Smooth muscle cell (in vitro differentiated cells): ENCODE measurements around the gene RAB4A. TPM values are rescaled to one million over a fixed set of nuclear protein-coding genes. Genes with fewer than 3 reads are reported as not detected.
A peak's percentile ranks its signal among the peaks of the same experiment; 100 is the strongest.

Experiments used
- DNase-seq: peaks from one replicate; lab custom pipeline; 2025; ENCODE audit not compliant: unreplicated experiment; lab: John Stamatoyannopoulos, UW
- H2AFZ ChIP-seq: fragments of 200-600 bp; sonication (generic); 2 replicates; pipeline ENCODE4 v1.6.0; 2016; ENCODE audit warnings: antibody characterized with exemption, low read depth, mild to moderate bottlenecking
- H3F3A ChIP-seq: fragments of 200-600 bp; sonication (generic); 2 replicates; pipeline ENCODE4 v1.6.0; 2017; ENCODE audit warnings: antibody characterized with exemption, low read depth
- H3K27ac ChIP-seq: fragments of 200-600 bp; sonication (generic); 2 replicates; pipeline ENCODE4 v1.5.1; 2016; ENCODE audit warnings: low read depth, mild to moderate bottlenecking
- H3K27me3 ChIP-seq: fragments of 200-600 bp; sonication (generic); 2 replicates; pipeline ENCODE4 v1.6.1; 2016; ENCODE audit warnings: low read depth, mild to moderate bottlenecking
- H3K36me3 ChIP-seq: fragments of 200-600 bp; sonication (generic); 2 replicates; pipeline ENCODE4 v1.5.1; 2016; ENCODE audit warnings: low read depth
- H3K4me1 ChIP-seq: fragments of 200-600 bp; sonication (generic); 2 replicates; pipeline ENCODE4 v1.5.1; 2016; ENCODE audit warnings: low read depth
- H3K4me2 ChIP-seq: fragments of 200-600 bp; sonication (generic); 2 replicates; pipeline ENCODE4 v1.6.0; 2016; ENCODE audit warnings: mild to moderate bottlenecking
- H3K4me3 ChIP-seq: fragments of 200-600 bp; sonication (generic); 2 replicates; pipeline ENCODE4 v1.5.1; 2016; ENCODE audit warnings: mild to moderate bottlenecking
- H3K79me2 ChIP-seq: fragments of 200-600 bp; sonication (generic); 2 replicates; pipeline ENCODE4 v1.6.0; 2016; ENCODE audit warnings: low read depth, mild to moderate bottlenecking
- H3K9ac ChIP-seq: fragments of 200-600 bp; sonication (generic); 2 replicates; pipeline ENCODE4 v1.6.0; 2016; ENCODE audit warnings: low read depth
- H3K9me3 ChIP-seq: fragments of 200-600 bp; sonication (generic); replicated peaks from 2 replicates; pipeline ENCODE4 v1.5.1; 2016; ENCODE audit warnings: low read depth
- H4K20me1 ChIP-seq: fragments of 200-600 bp; sonication (generic); 2 replicates; pipeline ENCODE4 v1.6.0; 2016; ENCODE audit warnings: low read depth
- WGBS: methylation state at CpG from one replicate; pipeline ENCODE4 v1.1.7; 2016; ENCODE audit warnings: low lambda C conversion rate; 5-methylcytosine and 5-hydroxymethylcytosine counted together
- polyA plus RNA-seq: library from polyadenylated mRNA; unstranded; fragments of >200 nt; fragmentation: Nextera tagmentation; extraction: Ambion mirVana; gene quantifications from 2 replicates; pipeline ENCODE4 v1.2.1, GENCODE V29; 2016
- total RNA-seq: library from RNA; depleted of rRNA; stranded (reverse); fragments of >200 nt; gene quantifications from 2 replicates; pipeline ENCODE4 v1.2.3, GENCODE V29; 2014
- TF ChIP-seq, protein P1 (sequence below): fragments of 200-600 bp; sonication (generic); IDR thresholded peaks from 2 replicates; pipeline ENCODE4 v1.5.1; 2017; ENCODE audit warnings: borderline replicate concordance, mild to moderate bottlenecking, antibody characterized with exemption; ENCODE audit not compliant: insufficient read depth, poor library complexity, severe bottlenecking

The RAB4A gene
- total and polyA plus RNA-seq, 2 experiments from 2014 or later, result 43.9 to 52.7 TPM

DNA sequence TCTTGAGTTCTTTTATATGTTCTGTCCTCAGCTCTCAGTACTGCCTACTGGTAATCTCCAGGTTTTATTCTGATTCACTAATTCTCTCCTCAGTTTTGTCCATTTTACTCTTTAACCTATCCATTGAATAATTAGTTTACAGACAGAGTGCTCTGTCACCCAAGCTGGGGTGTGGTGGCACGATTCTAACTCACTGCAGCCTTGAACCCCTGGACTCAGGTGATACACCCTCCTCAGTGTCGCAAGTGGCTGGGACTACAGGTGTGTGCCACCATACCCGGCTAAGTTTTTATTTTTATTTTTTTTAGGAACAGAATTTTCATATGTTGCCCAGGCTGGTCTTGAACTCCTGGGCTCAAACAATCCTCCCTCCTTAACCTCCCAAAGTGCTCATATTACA lies 14.0 kb downstream of the RAB4A start:
- Histone ChIP-seq H3K4me1 (peaks cover 12% of the 10 kb centered on the region), H2AFZ (no peak overlapping the region), H3K9me3 (no peaks in the 10 kb centered on the region), H4K20me1 (peaks cover 78% of the 10 kb centered on the region), H3K36me3 (no peaks in the 10 kb centered on the region), H3K27ac (peak overlapping the region; percentile 49), H3K4me3 (no peak overlapping the region), H3F3A (peaks cover 4% of the 10 kb centered on the region), H3K79me2 (peaks cover 52% of the 10 kb centered on the region), H3K27me3 (no peaks in the 10 kb centered on the region), H3K9ac (no peak overlapping the region), H3K4me2 (no peak overlapping the region)
- TF ChIP-seq, protein P1, sequence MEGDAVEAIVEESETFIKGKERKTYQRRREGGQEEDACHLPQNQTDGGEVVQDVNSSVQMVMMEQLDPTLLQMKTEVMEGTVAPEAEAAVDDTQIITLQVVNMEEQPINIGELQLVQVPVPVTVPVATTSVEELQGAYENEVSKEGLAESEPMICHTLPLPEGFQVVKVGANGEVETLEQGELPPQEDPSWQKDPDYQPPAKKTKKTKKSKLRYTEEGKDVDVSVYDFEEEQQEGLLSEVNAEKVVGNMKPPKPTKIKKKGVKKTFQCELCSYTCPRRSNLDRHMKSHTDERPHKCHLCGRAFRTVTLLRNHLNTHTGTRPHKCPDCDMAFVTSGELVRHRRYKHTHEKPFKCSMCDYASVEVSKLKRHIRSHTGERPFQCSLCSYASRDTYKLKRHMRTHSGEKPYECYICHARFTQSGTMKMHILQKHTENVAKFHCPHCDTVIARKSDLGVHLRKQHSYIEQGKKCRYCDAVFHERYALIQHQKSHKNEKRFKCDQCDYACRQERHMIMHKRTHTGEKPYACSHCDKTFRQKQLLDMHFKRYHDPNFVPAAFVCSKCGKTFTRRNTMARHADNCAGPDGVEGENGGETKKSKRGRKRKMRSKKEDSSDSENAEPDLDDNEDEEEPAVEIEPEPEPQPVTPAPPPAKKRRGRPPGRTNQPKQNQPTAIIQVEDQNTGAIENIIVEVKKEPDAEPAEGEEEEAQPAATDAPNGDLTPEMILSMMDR, result no peak
- no peak for DNase-seq
- WGBS, result 95% methylated on average over 3 of the region's 3 CpGs

DNA sequence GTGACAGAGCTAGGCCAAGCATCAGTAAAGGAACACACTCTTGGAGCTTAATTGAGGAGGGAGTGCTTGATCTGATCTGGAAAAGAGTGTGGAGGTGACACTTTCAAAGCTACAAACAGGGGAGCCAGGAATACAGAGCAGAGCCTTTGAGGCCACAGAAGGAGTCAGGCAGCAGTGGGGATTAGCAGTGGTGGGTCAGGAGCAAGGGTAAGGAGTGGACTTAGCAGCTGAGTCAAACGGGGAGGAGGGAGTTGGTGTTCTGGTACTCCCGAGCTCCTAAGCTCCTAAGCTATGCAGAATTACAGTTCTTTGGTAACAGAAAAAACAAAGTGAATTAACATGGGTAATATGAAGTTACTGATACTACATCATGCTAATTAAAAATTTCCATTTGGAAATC lies 14.5 kb downstream of the RAB4A start:
- Histone ChIP-seq H3K9me3 (no peaks in the 10 kb centered on the region), H3K27ac (peak overlapping the region; percentile 49), H3K27me3 (no peaks in the 10 kb centered on the region), H4K20me1 (peaks cover 72% of the 10 kb centered on the region), H3K79me2 (peaks cover 48% of the 10 kb centered on the region), H3K4me3 (no peak overlapping the region), H3K4me2 (peak overlapping the region; percentile 45), H3K36me3 (no peaks in the 10 kb centered on the region), H2AFZ (no peak overlapping the region), H3K4me1 (peaks cover 12% of the 10 kb centered on the region), H3F3A (peaks cover 4% of the 10 kb centered on the region), H3K9ac (no peak overlapping the region)
- no peak for DNase-seq
- WGBS, result 24% methylated on average over 2 of the region's 2 CpGs
- TF ChIP-seq, protein P1, result no peak

DNA sequence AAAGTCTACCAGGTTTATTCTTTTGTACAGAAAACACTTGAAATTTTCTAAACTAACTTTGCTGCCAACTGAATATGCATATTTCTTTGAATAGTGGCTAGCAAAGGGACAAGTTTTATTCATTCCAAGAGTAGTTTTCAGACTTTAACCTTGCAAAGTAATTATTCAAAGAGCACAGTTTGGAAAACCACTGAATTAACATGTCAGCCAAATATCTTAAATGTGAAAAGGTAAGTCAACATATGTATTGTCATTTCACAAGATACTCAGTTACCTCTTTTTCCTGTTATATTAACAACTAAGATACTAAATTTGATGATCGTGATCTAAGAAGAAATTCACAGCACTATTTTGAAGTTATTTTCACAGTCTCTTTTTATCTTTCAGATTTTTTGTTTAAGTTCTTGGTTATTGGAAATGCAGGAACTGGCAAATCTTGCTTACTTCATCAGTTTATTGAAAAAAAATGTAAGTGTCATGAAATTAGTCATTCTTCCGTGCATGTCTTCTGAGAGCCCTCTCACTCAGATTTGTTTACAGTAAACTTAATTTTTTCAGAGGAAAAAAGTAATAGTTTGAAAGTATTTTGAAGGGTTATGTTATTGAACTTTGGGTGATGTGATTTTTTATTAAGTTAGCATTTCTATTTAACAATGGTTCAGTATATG lies 15.3 kb downstream of the RAB4A start:
- peak overlapping the region; percentile 16 for H3K27ac ChIP-seq
- WGBS, result 59% methylated on average over 2 of the region's 2 CpGs
- no peak overlapping the region for H3K9ac ChIP-seq
- TF ChIP-seq, protein P1, result no peak
- H3K4me1 ChIP-seq, result peaks cover 12% of the 10 kb centered on the region
- no peaks in the 10 kb centered on the region for H3K27me3 ChIP-seq
- H3K36me3 ChIP-seq, result no peaks in the 10 kb centered on the region
- no peaks in the 10 kb centered on the region for H3K9me3 ChIP-seq
- H4K20me1 ChIP-seq, result peaks cover 64% of the 10 kb centered on the region
- no peak overlapping the region for H3K4me3 ChIP-seq
- no peak overlapping the region for H2AFZ ChIP-seq
- H3K4me2 ChIP-seq, result no peak overlapping the region
- peaks cover 4% of the 10 kb centered on the region for H3F3A ChIP-seq
- DNase-seq, result no peak
- peaks cover 40% of the 10 kb centered on the region for H3K79me2 ChIP-seq

DNA sequence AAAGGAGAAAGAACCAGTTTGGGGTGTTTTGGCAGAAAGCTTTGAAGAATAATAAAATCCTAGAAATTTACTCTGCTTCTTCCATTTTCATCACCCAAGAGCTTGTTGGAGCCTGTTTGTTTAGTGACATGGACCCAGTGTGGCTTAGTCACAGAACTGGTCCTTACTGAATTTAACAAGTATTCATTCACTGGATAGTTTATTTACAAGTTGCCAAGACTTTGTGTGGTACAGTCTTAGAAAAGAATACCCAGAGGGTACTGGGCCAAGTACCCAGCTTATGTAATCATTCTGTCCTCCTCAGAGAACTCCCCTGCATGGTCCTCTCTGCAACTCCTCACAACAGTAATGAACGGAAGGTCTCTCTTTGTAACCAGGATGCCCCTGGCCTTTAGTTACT lies 16.4 kb downstream of the RAB4A start:
- Histone ChIP-seq H3K36me3 (no peaks in the 10 kb centered on the region), H2AFZ (no peak overlapping the region), H4K20me1 (peaks cover 56% of the 10 kb centered on the region), H3K27ac (peak overlapping the region; percentile 16), H3K4me3 (no peak overlapping the region), H3K4me1 (peaks cover 12% of the 10 kb centered on the region), H3K4me2 (no peak overlapping the region), H3K27me3 (no peaks in the 10 kb centered on the region), H3F3A (peaks cover 4% of the 10 kb centered on the region), H3K9ac (no peak overlapping the region), H3K9me3 (no peaks in the 10 kb centered on the region), H3K79me2 (peaks cover 29% of the 10 kb centered on the region)
- no peak for DNase-seq
- WGBS, result 92% methylated on average over 1 of the region's 1 CpG
- TF ChIP-seq, protein P1, result no peak
